Measurements from ENCODE around the gene WDFY4.

Gene WDFY4

GRCh38 chr10:48839809-48840679 is 155.4 kb downstream of the WDFY4 start:
- Histone ChIP-seq H3K4me2 (ENCODE audit: low read depth, low read length, poor library complexity, severe bottlenecking) (no peak overlapping the region), H3K79me2 (ENCODE audit: insufficient read depth, low read length) (no peaks in the 10 kb centered on the region), H3K27me3 (ENCODE audit: low read length) (no peaks in the 10 kb centered on the region), H3K27ac (ENCODE audit: low read depth, low read length) (no peak overlapping the region), H3F3A (ENCODE audit: insufficient read depth) (no peaks in the 10 kb centered on the region), H3K36me3 (ENCODE audit: low read length) (no peaks in the 10 kb centered on the region; the same call in 1 of the 2 replicates), H4K20me1 (ENCODE audit: low read depth, low read length) (no peaks in the 10 kb centered on the region), H3K9ac (ENCODE audit: low read length) (no peak overlapping the region), H3K9me3 (ENCODE audit: insufficient read depth, low read length) (no peaks in the 10 kb centered on the region), H3K4me3 (ENCODE audit: insufficient read depth, low read length, poor library complexity, severe bottlenecking) (no peak overlapping the region), H3K9me2 (replicated peaks; ENCODE audit: insufficient read depth, low read length) (no peaks in the 10 kb centered on the region), H2AFZ (ENCODE audit: low read depth, low read length, severe bottlenecking) (no peak overlapping the region)
- TF ChIP-seq CTCF (IDR thresholded peaks at IDR 0.05; ENCODE audit: insufficient read depth, low read length, poor library complexity, severe bottlenecking) (no peak), EZH2phosphoT487 (conservative IDR thresholded peaks at IDR 0.05; ENCODE audit: low read length) (no peak)

- Histone ChIP-seq H3K27ac (ENCODE audit: low read depth, low read length) (no peak overlapping the region), H3K9me3 (ENCODE audit: insufficient read depth, low read length) (no peaks in the 10 kb centered on the region), H3F3A (ENCODE audit: insufficient read depth) (no peaks in the 10 kb centered on the region), H3K4me3 (ENCODE audit: insufficient read depth, low read length, poor library complexity, severe bottlenecking) (no peak overlapping the region), H3K9me2 (replicated peaks; ENCODE audit: insufficient read depth, low read length) (no peaks in the 10 kb centered on the region), H3K4me2 (ENCODE audit: low read depth, low read length, poor library complexity, severe bottlenecking) (no peak overlapping the region), H3K36me3 (ENCODE audit: low read length) (no peaks in the 10 kb centered on the region; the same call in 1 of the 2 replicates), H2AFZ (ENCODE audit: low read depth, low read length, severe bottlenecking) (no peak overlapping the region), H3K79me2 (ENCODE audit: insufficient read depth, low read length) (no peaks in the 10 kb centered on the region), H4K20me1 (ENCODE audit: low read depth, low read length) (no peaks in the 10 kb centered on the region), H3K9ac (ENCODE audit: low read length) (no peak overlapping the region), H3K27me3 (ENCODE audit: low read length) (no peaks in the 10 kb centered on the region)
- TF ChIP-seq CTCF (IDR thresholded peaks at IDR 0.05; ENCODE audit: insufficient read depth, low read length, poor library complexity, severe bottlenecking) (no peak), EZH2phosphoT487 (conservative IDR thresholded peaks at IDR 0.05; ENCODE audit: low read length) (no peak)
These were observed 157.6 kb downstream of the WDFY4 start for GRCh38 chr10:48842231-48842630.

- H4K20me1 ChIP-seq (ENCODE audit: low read depth, low read length) = no peaks in the 10 kb centered on the region
- TF ChIP-seq CTCF (IDR thresholded peaks at IDR 0.05; ENCODE audit: insufficient read depth, low read length, poor library complexity, severe bottlenecking) (no peak), EZH2phosphoT487 (conservative IDR thresholded peaks at IDR 0.05; ENCODE audit: low read length) (no peak)
- no peak overlapping the region for H3K4me2 ChIP-seq (ENCODE audit: low read depth, low read length, poor library complexity, severe bottlenecking)
- no peaks in the 10 kb centered on the region for H3K27me3 ChIP-seq (ENCODE audit: low read length)
- H3K36me3 ChIP-seq (ENCODE audit: low read length) = no peaks in the 10 kb centered on the region; the same call in 1 of the 2 replicates
- H3K27ac ChIP-seq (ENCODE audit: low read depth, low read length) = no peak overlapping the region
- H3K9me2 ChIP-seq (replicated peaks; ENCODE audit: insufficient read depth, low read length) = no peaks in the 10 kb centered on the region
- H2AFZ ChIP-seq (ENCODE audit: low read depth, low read length, severe bottlenecking) = no peak overlapping the region
- no peak overlapping the region for H3K4me3 ChIP-seq (ENCODE audit: insufficient read depth, low read length, poor library complexity, severe bottlenecking)
- no peak overlapping the region for H3K9ac ChIP-seq (ENCODE audit: low read length)
- H3F3A ChIP-seq (ENCODE audit: insufficient read depth) = no peaks in the 10 kb centered on the region
- no peaks in the 10 kb centered on the region for H3K9me3 ChIP-seq (ENCODE audit: insufficient read depth, low read length)
- no peaks in the 10 kb centered on the region for H3K79me2 ChIP-seq (ENCODE audit: insufficient read depth, low read length)
These were observed 158.5 kb downstream of the WDFY4 start for GRCh38 chr10:48843198-48843597.
